Liver (tissue), 9 donors: Measurements from ENCODE around the gene ABCC11. TPM values are rescaled to one million over a fixed set of nuclear protein-coding genes. Genes with fewer than 3 reads are reported as not detected.
"Not testable (repeated sequence)": the region's sequence is repeated elsewhere in the genome, so short reads cannot be mapped to it uniquely, and the experiment has no call there.

Source experiments
- DNase-seq: peaks from one replicate; pipeline ENCODE4 v3.0.0-alpha.2; 2017; ENCODE audit warnings: low spot score
- H3K27ac ChIP-seq, 2 donors: one replicate each; pipeline ENCODE4 v1.7.0; 2013; ENCODE audit warnings: inconsistent platforms in 2 of 2, low read length in 2 of 2, control low read depth in 1 of 2, low read depth in 1 of 2, mild to moderate bottlenecking in 1 of 2
- H3K27me3 ChIP-seq, 4 donors: one replicate each; pipeline versions ENCODE4 v1.6.1 to v1.7.0; 2013; ENCODE audit warnings: low read length in 3 of 4, inconsistent platforms in 1 of 4, mild to moderate bottlenecking in 1 of 4, moderate library complexity in 1 of 4; ENCODE audit not compliant: control insufficient read depth in 4 of 4, insufficient read depth in 4 of 4
- H3K36me3 ChIP-seq, 4 donors: one replicate each; pipeline versions ENCODE4 v1.6.1 to v1.7.0; 2013; ENCODE audit warnings: low read length in 3 of 4, mild to moderate bottlenecking in 3 of 4, low read depth in 1 of 4, moderate library complexity in 1 of 4; ENCODE audit not compliant: control insufficient read depth in 4 of 4, insufficient read depth in 3 of 4
- H3K4me1 ChIP-seq, 4 donors: one replicate each; pipeline versions ENCODE4 v1.6.1 to v1.7.0; 2013; ENCODE audit warnings: low read length in 3 of 4, mild to moderate bottlenecking in 3 of 4, moderate library complexity in 1 of 4; ENCODE audit not compliant: control insufficient read depth in 4 of 4, insufficient read depth in 4 of 4
- H3K4me3 ChIP-seq, 3 donors: one replicate each; pipeline versions ENCODE4 v1.6.1 to v1.7.0; 2013; ENCODE audit warnings: low read length in 3 of 3, control low read depth in 1 of 3, low read depth in 1 of 3, mild to moderate bottlenecking in 1 of 3
- H3K9ac ChIP-seq, 2 donors: one replicate each; pipeline ENCODE4 v1.7.0; 2013; ENCODE audit warnings: low read length in 2 of 2, mild to moderate bottlenecking in 2 of 2, moderate library complexity in 2 of 2, control low read depth in 1 of 2, low read depth in 1 of 2
- H3K9me3 ChIP-seq, 4 donors: one replicate each; pipeline versions ENCODE4 v1.6.1 to v1.7.0; 2013; ENCODE audit warnings: low read length in 3 of 4; ENCODE audit not compliant: control insufficient read depth in 4 of 4
- CTCF ChIP-seq: fragments of 150-350 bp; IDR thresholded peaks from 2 replicates; pipeline ENCODE4 v1.5.1; 2017; ENCODE audit warnings: improper control_type of control experiment, low read depth, low read length; ENCODE audit not compliant: missing input control
- EGR1 ChIP-seq, 2 donors: IDR thresholded peaks; 2 replicates each; pipeline ENCODE4 v1.6.1; 2016 to 2018; ENCODE audit warnings: antibody characterized with exemption in 2 of 2, low read depth in 2 of 2
- FOXA1 ChIP-seq: IDR thresholded peaks from 2 replicates; pipeline ENCODE4 v1.6.1; 2016; ENCODE audit warnings: antibody characterized with exemption
- FOXA2 ChIP-seq: IDR thresholded peaks from 2 replicates; pipeline ENCODE4 v1.6.1; 2016; ENCODE audit warnings: antibody characterized with exemption
- GABPA ChIP-seq, 2 donors: IDR thresholded peaks in 1 of 2; conservative IDR thresholded peaks in 1 of 2; 2 replicates each; pipeline ENCODE4 v1.6.1; 2016; ENCODE audit warnings: antibody characterized with exemption in 2 of 2, mild to moderate bottlenecking in 1 of 2, moderate library complexity in 1 of 2
- HNF4A ChIP-seq, 2 donors: conservative IDR thresholded peaks; 2 replicates each; pipeline ENCODE4 v1.6.1; 2016; ENCODE audit warnings: antibody characterized with exemption in 2 of 2, mild to moderate bottlenecking in 2 of 2
- HNF4G ChIP-seq: IDR thresholded peaks from 2 replicates; pipeline ENCODE4 v1.6.1; 2016; ENCODE audit warnings: antibody characterized with exemption
- JUND ChIP-seq, 2 donors: IDR thresholded peaks; 2 replicates each; pipeline ENCODE4 v1.6.1; 2016; ENCODE audit warnings: antibody characterized with exemption in 2 of 2
- MAX ChIP-seq: IDR thresholded peaks from 2 replicates; pipeline ENCODE4 v1.6.1; 2016; ENCODE audit warnings: antibody characterized with exemption
- NR2F2 ChIP-seq: IDR thresholded peaks from 2 replicates; pipeline ENCODE4 v1.6.1; 2016; ENCODE audit warnings: antibody characterized with exemption
- RAD21 ChIP-seq, 2 donors: IDR thresholded peaks; 2 replicates each; pipeline ENCODE4 v1.6.1; 2016; ENCODE audit warnings: antibody characterized with exemption in 2 of 2, mild to moderate bottlenecking in 2 of 2
- RXRA ChIP-seq, 2 donors: IDR thresholded peaks; 2 replicates each; pipeline ENCODE4 v1.6.1; 2017 to 2018; ENCODE audit warnings: antibody characterized with exemption in 2 of 2, mild to moderate bottlenecking in 1 of 2
- SP1 ChIP-seq: IDR thresholded peaks from 2 replicates; pipeline ENCODE4 v1.6.1; 2018; ENCODE audit warnings: antibody characterized with exemption, mild to moderate bottlenecking
- TAF1 ChIP-seq: conservative IDR thresholded peaks from 2 replicates; pipeline ENCODE4 v1.6.1; 2016; ENCODE audit warnings: antibody characterized with exemption, mild to moderate bottlenecking
- YY1 ChIP-seq: IDR thresholded peaks from 2 replicates; pipeline ENCODE4 v1.6.1; 2016; ENCODE audit warnings: antibody characterized with exemption, mild to moderate bottlenecking
- ZBTB33 ChIP-seq: IDR thresholded peaks from 2 replicates; pipeline ENCODE4 v1.6.1; 2016; ENCODE audit warnings: antibody characterized with exemption
- WGBS: extraction: QIAGEN DNeasy Blood & Tissue Kit; methylation state at CpG from one replicate; pipeline ENCODE4 v1.1.7; 2013; 5-methylcytosine and 5-hydroxymethylcytosine counted together
- polyA plus RNA-seq, 2 donors: library from polyadenylated mRNA; stranded (reverse) in 1 of 2; unstranded in 1 of 2; fragments of 200-250 nt in 1 of 2; fragments of >200 nt in 1 of 2; fragmentation: Nextera tagmentation in 1 of 2; extraction: Ambion mirVana in 1 of 2; gene quantifications; one replicate each; pipeline versions ENCODE4 v1.2.1 to v1.2.3, GENCODE V29; 2013 to 2015
- total RNA-seq, 2 donors: library from RNA; depleted of rRNA; stranded (reverse); fragments of >200 nt; gene quantifications; one replicate each; pipeline ENCODE4 v1.2.3, GENCODE V29; 2014
- TF ChIP-seq, protein P1 (sequence below): IDR thresholded peaks from 2 replicates; pipeline ENCODE4 v1.6.1; 2016; ENCODE audit warnings: antibody characterized with exemption
- donor health status: healthy.
- donor health status: healthy.
- donor health status: healthy.
- donor health status: healthy.
- donor health status: healthy.

ABCC11 gene
- total and polyA plus RNA-seq, 4 donors: 1.4 to 22.3 (median 2.7) TPM

- no peak for DNase-seq
- no peak overlapping the region for H3K27ac ChIP-seq
- H3K9me3 ChIP-seq: no peaks in the 10 kb centered on the region
- H3K4me1 ChIP-seq: no peaks in the 10 kb centered on the region
- TF ChIP-seq, protein P1, sequence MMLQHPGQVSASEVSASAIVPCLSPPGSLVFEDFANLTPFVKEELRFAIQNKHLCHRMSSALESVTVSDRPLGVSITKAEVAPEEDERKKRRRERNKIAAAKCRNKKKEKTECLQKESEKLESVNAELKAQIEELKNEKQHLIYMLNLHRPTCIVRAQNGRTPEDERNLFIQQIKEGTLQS: no peak
- no peak for TF ChIP-seq NR2F2
- TF ChIP-seq HNF4G: no peak
- peak in 1 of 2 donors; percentile 13 for TF ChIP-seq HNF4A (conservative IDR thresholded peaks at IDR 0.05)
- H3K4me3 ChIP-seq: no peak overlapping the region
- 85% methylated on average over 1 of the region's 1 CpG for whole genome bisulfite sequencing
- H3K9ac ChIP-seq: no peak overlapping the region
- no peaks in the 10 kb centered on the region for H3K36me3 ChIP-seq
- H3K27me3 ChIP-seq: no peaks in the 10 kb centered on the region
Observed at GRCh38 chr16:48172682-48173081, 74.7 kb downstream of the ABCC11 start.

GRCh38 chr16:48169896-48170295 is 77.4 kb downstream of the ABCC11 start:
- Histone ChIP-seq H3K9ac (no peak overlapping the region), H3K27me3 (no peaks in the 10 kb centered on the region), H3K9me3 (no peaks in the 10 kb centered on the region), H3K4me1 (peaks cover 3 to 12% (median 8%) of the 10 kb centered on the region in 4 donors), H3K4me3 (no peak overlapping the region), H3K27ac (no peak overlapping the region), H3K36me3 (no peaks in the 10 kb centered on the region)
- 88% methylated on average over 8 of the region's 8 CpGs for WGBS
- DNase-seq: no peak
- TF ChIP-seq TAF1 (no peak), YY1 (no peak), FOXA1 (no peak), RAD21 (IDR thresholded peaks at IDR 0.05) (no peak), CTCF (no peak)

DNA sequence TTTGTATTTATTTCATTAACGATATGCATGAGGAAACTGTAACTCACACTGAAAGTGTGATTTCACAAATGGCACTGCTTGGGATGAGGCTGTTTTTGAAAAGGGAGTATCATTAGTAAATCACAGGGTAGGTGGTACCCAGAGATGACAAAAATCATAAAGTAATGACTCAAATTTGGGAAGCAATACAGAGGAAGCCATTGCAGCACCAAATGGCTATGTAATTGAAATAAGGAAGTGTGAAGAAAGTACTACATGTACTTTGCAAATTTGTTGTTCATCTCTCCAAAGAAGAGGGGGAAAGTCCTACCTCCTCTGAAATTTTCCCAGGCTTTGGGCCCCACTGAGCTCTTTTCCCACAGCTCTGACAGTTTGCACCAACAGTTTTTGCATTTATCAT is 79.3 kb downstream of the ABCC11 start:
- 85% methylated on average over 1 of the region's 1 CpG for WGBS
- Histone ChIP-seq H3K27me3 (no peaks in the 10 kb centered on the region), H3K4me1 (peaks cover 3 to 14% (median 10%) of the 10 kb centered on the region in 4 donors), H3K9ac (no peak overlapping the region), H3K4me3 (no peak overlapping the region), H3K36me3 (no peaks in the 10 kb centered on the region), H3K27ac (no peak overlapping the region), H3K9me3 (no peaks in the 10 kb centered on the region)
- no peak for DNase-seq
- TF ChIP-seq TAF1 (no peak), HNF4A (conservative IDR thresholded peaks at IDR 0.05) (no peak), EGR1 (IDR thresholded peaks at IDR 0.05; ENCODE audit: low read depth in 2 of 2) (no peak), CTCF (no peak), MAX (no peak), GABPA (IDR thresholded peaks at IDR 0.05 in 1 of 2, conservative IDR thresholded peaks at IDR 0.05 in 1 of 2) (no peak), FOXA2 (no peak), YY1 (no peak), JUND (IDR thresholded peaks at IDR 0.05) (no peak), SP1 (no peak), ZBTB33 (no peak), RAD21 (IDR thresholded peaks at IDR 0.05) (no peak), RXRA (IDR thresholded peaks at IDR 0.05) (no peak), NR2F2 (no peak)
- TF ChIP-seq, protein P1: no peak

GRCh38 chr16:48166617-48167016 is 80.7 kb downstream of the ABCC11 start:
- not testable (repeated sequence) for H3K4me3 ChIP-seq, DNase-seq
- WGBS: 95% methylated on average over 5 of the region's 5 CpGs

More at GRCh38 chr16:48166617-48167016, 80.7 kb downstream of the ABCC11 start:
- not testable (repeated sequence) for H3K27ac ChIP-seq, H3K36me3 ChIP-seq, H3K27me3 ChIP-seq, H3K9me3 ChIP-seq, H3K9ac ChIP-seq
- H3K4me1 ChIP-seq: peaks cover 3 to 18% (median 14%) of the 10 kb centered on the region in 4 donors
